ENCODE measurements around the gene STAC.

The STAC gene

DNA sequence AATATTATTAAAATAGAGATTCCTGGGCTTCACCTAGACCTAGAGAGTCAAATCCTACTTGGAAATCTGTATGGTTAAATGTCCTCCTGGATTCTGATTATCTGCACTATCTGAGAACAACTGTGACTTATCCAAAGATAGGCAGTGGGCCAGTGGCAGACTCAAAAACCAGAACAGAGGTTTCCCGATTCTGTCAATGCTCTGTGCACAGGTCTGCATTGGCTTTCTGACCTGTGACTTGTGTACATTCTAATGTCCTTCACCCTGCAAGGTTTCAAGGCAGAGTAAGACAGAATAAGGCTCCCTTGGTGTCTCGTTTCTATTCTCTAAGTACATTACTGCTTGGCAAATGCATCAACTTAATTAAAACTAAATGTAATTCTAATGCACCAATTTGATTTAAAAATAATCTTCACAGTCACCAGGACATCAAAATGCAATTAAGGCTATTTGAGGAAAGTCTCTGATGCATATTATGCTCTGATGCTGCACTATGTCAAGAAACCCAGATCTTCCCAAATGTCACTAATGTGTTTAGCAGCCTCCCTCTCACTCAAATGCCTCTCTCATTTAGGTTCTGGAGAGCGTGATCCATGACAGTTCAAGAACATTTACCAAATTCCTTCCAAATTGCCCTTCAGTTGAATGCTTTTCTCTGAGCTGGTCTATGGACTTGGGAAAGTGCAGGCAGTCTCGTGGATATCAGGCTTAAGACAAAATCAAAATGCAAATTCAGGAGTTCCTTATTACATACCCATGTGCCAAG lies 140.1 kb downstream of the STAC start (continued):
- TF ChIP-seq, protein P1, sequence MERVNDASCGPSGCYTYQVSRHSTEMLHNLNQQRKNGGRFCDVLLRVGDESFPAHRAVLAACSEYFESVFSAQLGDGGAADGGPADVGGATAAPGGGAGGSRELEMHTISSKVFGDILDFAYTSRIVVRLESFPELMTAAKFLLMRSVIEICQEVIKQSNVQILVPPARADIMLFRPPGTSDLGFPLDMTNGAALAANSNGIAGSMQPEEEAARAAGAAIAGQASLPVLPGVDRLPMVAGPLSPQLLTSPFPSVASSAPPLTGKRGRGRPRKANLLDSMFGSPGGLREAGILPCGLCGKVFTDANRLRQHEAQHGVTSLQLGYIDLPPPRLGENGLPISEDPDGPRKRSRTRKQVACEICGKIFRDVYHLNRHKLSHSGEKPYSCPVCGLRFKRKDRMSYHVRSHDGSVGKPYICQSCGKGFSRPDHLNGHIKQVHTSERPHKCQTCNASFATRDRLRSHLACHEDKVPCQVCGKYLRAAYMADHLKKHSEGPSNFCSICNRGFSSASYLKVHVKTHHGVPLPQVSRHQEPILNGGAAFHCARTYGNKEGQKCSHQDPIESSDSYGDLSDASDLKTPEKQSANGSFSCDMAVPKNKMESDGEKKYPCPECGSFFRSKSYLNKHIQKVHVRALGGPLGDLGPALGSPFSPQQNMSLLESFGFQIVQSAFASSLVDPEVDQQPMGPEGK (CRISPR knock-in tag; IDR thresholded peaks at IDR 0.05; ENCODE audit: borderline replicate concordance), result peak; percentile 80
- no peak for TF ChIP-seq OSR1 (CRISPR knock-in tag; IDR thresholded peaks at IDR 0.05)
- peak; percentile 78; the same call in 1 of the 2 replicates for TF ChIP-seq PPARA (CRISPR knock-in tag; IDR thresholded peaks at IDR 0.05; ENCODE audit: borderline replicate concordance)

DNA sequence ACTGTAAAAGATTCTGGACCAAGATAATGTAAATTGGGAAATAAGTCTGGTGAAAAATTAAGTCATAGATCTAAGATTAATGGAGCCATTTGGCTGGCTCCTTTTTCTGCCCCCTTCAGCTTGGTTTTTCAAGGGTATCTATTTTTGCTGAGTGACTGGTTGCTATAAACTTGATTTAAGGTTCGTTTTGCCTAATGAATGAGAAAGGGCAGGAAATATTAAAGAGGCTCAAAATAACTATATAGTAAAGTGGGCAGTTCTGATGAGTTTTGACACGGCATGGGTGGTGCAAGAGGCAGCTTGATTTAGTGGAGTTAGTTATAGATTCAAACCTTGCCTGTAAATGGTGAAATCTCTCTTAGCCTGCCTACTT lies 140.7 kb downstream of the STAC start:
- TF ChIP-seq ZC3H10 (CRISPR knock-in tag; IDR thresholded peaks at IDR 0.05) (peak; percentile 57; the same call in 1 of the 2 replicates), ISL1 (CRISPR knock-in tag; IDR thresholded peaks at IDR 0.05) (no peak)
- ATAC-seq, result peak; percentile 4; the same call in 1 of the 3 replicates

- ATAC-seq, result no peak; the same call in 2 of the 3 replicates
- no peak for TF ChIP-seq RARB (CRISPR knock-in tag; IDR thresholded peaks at IDR 0.05)
- 0 out of 2 replicates have a peak, but pooled peaks have one; percentile 20 for TF ChIP-seq ESRRG (CRISPR knock-in tag; IDR thresholded peaks at IDR 0.05)
Observed at GRCh38 chr3:36524560-36524959, 144.3 kb downstream of the STAC start.

GRCh38 chr3:36525115-36525801 lies 145.0 kb downstream of the STAC start:
- TF ChIP-seq ESRRG (CRISPR knock-in tag; IDR thresholded peaks at IDR 0.05), result no peak
- TF ChIP-seq, protein P2, sequence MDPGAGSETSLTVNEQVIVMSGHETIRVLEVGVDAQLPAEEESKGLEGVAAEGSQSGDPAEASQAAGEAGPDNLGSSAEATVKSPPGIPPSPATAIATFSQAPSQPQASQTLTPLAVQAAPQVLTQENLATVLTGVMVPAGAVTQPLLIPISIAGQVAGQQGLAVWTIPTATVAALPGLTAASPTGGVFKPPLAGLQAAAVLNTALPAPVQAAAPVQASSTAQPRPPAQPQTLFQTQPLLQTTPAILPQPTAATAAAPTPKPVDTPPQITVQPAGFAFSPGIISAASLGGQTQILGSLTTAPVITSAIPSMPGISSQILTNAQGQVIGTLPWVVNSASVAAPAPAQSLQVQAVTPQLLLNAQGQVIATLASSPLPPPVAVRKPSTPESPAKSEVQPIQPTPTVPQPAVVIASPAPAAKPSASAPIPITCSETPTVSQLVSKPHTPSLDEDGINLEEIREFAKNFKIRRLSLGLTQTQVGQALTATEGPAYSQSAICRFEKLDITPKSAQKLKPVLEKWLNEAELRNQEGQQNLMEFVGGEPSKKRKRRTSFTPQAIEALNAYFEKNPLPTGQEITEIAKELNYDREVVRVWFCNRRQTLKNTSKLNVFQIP (CRISPR knock-in tag; IDR thresholded peaks at IDR 0.05; ENCODE audit: borderline replicate concordance, low read depth), result no peak
- no peak for TF ChIP-seq BACH2 (CRISPR knock-in tag; IDR thresholded peaks at IDR 0.05; ENCODE audit: borderline replicate concordance)
- peak; percentile 40; the same call in 1 of the 2 replicates for TF ChIP-seq GLIS3 (CRISPR knock-in tag; IDR thresholded peaks at IDR 0.05)
- no peak for TF ChIP-seq OSR1 (CRISPR knock-in tag; IDR thresholded peaks at IDR 0.05)
- no peak for TF ChIP-seq PPARA (CRISPR knock-in tag; IDR thresholded peaks at IDR 0.05; ENCODE audit: borderline replicate concordance)
- peak; percentile 49; the same call in 1 of the 2 replicates for TF ChIP-seq SNAI2 (CRISPR knock-in tag; IDR thresholded peaks at IDR 0.05)
- no peak for TF ChIP-seq RARB (CRISPR knock-in tag; IDR thresholded peaks at IDR 0.05)
- peak; percentile 57; the same call in 1 of the 2 replicates for TF ChIP-seq TCF4 (CRISPR knock-in tag; IDR thresholded peaks at IDR 0.05; ENCODE audit: borderline replicate concordance)
- 0 out of 2 replicates have a peak, but pooled peaks have one; percentile 43 for TF ChIP-seq TSHZ2 (CRISPR knock-in tag; IDR thresholded peaks at IDR 0.05)
- TF ChIP-seq ZNF565 (CRISPR knock-in tag; conservative IDR thresholded peaks at IDR 0.05; ENCODE audit: low read depth), result no peak
- peak; percentile 84 for TF ChIP-seq ISL1 (CRISPR knock-in tag; IDR thresholded peaks at IDR 0.05)
- no peak for TF ChIP-seq ZFP3 (CRISPR knock-in tag; IDR thresholded peaks at IDR 0.05)
- TF ChIP-seq, protein P3, sequence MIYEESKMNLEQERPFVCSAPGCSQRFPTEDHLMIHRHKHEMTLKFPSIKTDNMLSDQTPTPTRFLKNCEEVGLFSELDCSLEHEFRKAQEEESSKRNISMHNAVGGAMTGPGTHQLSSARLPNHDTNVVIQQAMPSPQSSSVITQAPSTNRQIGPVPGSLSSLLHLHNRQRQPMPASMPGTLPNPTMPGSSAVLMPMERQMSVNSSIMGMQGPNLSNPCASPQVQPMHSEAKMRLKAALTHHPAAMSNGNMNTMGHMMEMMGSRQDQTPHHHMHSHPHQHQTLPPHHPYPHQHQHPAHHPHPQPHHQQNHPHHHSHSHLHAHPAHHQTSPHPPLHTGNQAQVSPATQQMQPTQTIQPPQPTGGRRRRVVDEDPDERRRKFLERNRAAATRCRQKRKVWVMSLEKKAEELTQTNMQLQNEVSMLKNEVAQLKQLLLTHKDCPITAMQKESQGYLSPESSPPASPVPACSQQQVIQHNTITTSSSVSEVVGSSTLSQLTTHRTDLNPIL (CRISPR knock-in tag; IDR thresholded peaks at IDR 0.05; ENCODE audit: low read depth), result no peak
- no peak for TF ChIP-seq ARNTL (CRISPR knock-in tag; IDR thresholded peaks at IDR 0.05; ENCODE audit: borderline replicate concordance, low read depth)
- no peak for TF ChIP-seq ZC3H10 (CRISPR knock-in tag; IDR thresholded peaks at IDR 0.05)
- ATAC-seq, result peak; percentile 81

Measured in SK-N-SH treated with all-trans-retinoic acid at 6 μM for 48 hours (cell line).